ENCODE results near the gene FOXJ3. TPM values are rescaled to one million over a fixed set of nuclear protein-coding genes. Genes with fewer than 3 reads are reported as not detected.
"Not testable (repeated sequence)": the region's sequence is repeated elsewhere in the genome, so short reads cannot be mapped to it uniquely, and the experiment has no call there.

Gene FOXJ3
- total RNA-seq, 1 experiment from 2014 or later, result 33.8 TPM

DNA sequence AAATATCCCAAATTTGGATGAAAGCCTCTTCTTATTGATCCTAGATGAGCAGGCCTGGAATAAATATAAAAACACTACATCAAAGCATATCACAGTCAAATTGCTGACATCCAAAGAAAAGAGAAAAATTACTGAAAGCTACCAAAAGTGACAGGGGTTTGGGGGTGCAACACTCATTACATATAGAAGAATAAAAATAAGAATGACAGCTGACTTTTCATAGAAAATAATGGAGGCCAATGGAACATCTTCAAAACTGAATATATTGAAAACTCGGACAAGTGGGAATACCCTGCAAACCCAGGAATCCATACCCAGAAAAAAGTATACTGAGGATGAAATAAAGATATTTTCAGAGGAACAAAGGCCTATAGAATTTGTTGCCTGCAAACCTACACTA lies 84.0 kb downstream of the FOXJ3 start:
- DNase-seq (ENCODE audit: low read depth), result no peak

DNA sequence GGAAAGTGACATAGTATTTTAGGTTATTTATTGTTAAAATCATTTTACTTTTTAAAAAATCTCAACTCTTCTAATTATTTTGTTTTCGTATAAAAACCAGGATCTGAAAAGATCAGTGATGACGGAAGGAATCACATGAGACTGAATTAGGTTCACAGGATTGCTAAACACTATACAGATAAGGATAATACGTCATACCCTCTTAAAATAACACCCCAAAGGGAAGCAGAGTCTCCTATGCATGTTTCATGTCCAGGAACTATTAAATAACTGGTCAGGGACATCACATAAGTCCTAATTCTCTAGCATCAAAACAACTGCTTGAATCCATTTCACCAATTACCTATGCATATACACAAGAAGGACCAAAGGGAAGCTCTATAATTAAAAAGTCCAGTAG lies 84.9 kb downstream of the FOXJ3 start:
- DNase-seq (ENCODE audit: low read depth), result no peak

GRCh38 chr1:42240966-42241755 lies 93.9 kb downstream of the FOXJ3 start:
- DNase-seq (ENCODE audit: low read depth), result no peak

DNA sequence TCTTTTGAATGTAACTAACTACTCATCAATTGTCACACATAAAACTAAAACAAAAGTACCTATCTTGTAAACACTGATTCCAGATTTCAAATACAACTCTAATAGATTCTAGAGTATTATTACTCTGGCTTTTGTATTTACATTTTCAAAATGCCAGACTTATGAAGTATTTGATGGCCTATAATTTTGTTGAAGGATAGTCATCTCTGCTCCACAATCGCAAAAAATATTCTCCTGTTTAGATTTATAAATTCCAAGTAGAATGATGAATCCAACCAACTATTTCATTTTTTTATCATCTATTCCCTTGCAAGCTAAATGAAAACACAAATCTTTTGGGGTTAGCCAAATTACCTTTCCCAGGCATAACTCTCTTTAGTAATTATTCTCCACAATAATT lies 95.5 kb downstream of the FOXJ3 start:
- DNase-seq (ENCODE audit: low read depth), result no peak

DNA sequence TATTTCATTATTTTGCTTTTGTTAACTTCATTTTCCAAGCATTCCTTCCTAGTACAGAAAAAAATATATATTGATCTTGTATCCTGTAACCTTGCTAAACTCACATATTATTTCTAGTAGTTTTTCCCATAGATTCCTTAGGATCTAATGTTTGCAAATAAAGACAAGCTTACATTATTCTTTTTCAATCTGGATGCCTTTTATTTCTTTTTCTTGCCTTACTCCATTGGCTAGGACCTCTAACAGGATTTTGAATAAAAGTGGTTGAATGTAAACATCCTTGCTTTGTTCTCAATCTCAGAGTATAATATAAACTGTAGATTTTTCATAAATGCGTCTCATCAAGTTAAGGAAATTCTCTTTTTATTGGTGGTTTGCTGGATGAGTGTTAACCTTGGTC lies 96.0 kb downstream of the FOXJ3 start:
- no peak for DNase-seq (ENCODE audit: low read depth)

DNA sequence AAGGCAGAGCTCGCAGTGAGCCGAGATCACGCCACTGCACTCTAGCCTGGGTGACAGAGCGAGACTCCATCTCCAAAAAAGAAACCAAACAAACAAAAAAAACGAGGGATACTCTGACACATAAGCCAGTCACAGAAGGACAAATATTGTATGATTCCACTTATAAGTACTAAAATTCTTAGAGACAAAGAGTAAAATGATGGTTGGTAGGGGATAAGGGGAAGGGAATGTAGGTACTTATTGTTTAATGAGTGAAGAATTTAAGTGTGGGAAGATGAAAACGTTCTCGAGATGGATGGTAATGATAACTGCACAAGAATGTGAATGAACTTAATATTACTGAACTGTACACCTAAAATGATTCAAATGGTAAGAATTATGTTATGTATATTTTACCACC lies 103.8 kb downstream of the FOXJ3 start:
- DNase-seq (ENCODE audit: low read depth), result no peak

- no peak for DNase-seq (ENCODE audit: low read depth)
Measured at GRCh38 chr1:42228938-42229337, 106.1 kb downstream of the FOXJ3 start.

DNA sequence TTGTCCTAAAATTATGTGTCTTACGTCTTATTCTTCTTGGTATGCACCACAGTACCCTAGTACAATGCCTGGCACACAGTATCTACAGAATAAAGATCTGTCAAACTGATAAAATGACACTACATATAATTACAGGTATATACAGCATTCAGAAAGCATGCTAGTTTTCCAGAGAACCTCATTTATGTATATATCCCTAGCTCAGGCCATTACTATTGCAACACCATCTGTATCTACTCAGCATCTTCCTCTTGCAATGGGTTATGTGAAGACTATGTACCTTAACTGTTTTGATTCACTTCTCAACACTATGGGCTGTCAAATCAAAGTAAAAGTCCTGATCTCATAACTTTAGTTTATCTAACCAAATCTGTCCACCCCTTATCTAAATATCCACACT lies 112.0 kb downstream of the FOXJ3 start:
- DNase-seq (ENCODE audit: low read depth), result no peak

GRCh38 chr1:42221952-42222606 lies 113.0 kb downstream of the FOXJ3 start:
- peak; percentile 49 for DNase-seq (ENCODE audit: low read depth)

GRCh38 chr1:42221456-42221855 lies 113.6 kb downstream of the FOXJ3 start:
- DNase-seq (ENCODE audit: low read depth), result no peak

GRCh38 chr1:42219627-42220026 lies 115.4 kb downstream of the FOXJ3 start:
- no peak for DNase-seq (ENCODE audit: low read depth)

- DNase-seq (ENCODE audit: low read depth), result peak; percentile 51
Measured at GRCh38 chr1:42214447-42214871, 120.6 kb downstream of the FOXJ3 start.

DNA sequence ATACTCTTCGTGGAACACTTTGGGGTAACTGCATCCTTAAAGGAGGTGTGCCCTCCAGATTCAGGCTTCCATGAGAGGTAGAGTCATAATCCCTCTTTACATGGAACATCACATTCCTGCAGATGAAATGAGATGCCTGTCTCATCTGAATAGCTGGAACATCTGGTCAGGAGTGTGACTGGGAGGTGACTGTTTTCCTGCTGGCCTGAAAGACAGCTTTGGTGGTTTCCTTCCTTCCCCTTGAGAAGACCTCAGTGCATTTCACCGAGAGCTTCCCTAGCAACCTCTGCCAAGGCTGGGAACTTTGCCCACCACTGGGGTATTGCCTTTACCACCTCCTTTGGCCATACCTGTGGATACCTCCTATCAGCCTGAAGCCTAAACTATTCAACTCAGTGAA lies 123.8 kb downstream of the FOXJ3 start:
- DNase-seq (ENCODE audit: low read depth), result peak; percentile 13

DNA sequence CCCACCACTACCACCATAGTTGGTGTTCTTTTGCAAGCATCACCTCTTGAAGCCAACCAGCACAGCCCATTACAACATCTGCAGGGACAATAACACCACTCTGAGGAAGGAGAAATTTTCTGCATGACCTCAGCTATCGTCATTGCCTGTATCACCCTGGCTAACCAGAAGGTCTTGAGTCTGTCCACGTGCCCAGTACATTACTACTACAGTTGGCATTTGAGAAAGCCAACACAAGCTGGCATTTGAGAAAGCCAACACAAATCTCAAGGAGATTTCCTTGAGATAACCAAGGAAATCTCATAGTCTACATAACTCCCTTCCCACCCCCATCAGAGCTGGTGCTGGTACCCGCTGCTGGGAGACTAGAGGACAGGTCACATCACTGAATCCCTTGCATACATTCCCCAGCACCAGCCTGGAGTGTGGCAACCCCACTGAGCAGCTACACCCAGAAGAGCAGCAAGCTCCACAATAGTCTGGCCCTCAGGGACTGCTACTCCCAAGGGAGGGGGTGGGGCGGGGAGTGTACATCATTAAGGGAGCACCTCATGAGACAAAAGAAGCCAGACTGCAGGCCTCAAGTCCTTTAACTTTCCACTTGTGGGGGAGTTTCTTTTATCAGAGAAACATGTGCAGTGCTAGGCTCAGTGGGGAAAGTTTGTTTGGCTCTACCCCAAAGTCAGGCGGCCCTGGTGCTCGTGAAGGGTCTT lies 124.5 kb downstream of the FOXJ3 start:
- peak; percentile 7 for DNase-seq (ENCODE audit: low read depth)

DNA sequence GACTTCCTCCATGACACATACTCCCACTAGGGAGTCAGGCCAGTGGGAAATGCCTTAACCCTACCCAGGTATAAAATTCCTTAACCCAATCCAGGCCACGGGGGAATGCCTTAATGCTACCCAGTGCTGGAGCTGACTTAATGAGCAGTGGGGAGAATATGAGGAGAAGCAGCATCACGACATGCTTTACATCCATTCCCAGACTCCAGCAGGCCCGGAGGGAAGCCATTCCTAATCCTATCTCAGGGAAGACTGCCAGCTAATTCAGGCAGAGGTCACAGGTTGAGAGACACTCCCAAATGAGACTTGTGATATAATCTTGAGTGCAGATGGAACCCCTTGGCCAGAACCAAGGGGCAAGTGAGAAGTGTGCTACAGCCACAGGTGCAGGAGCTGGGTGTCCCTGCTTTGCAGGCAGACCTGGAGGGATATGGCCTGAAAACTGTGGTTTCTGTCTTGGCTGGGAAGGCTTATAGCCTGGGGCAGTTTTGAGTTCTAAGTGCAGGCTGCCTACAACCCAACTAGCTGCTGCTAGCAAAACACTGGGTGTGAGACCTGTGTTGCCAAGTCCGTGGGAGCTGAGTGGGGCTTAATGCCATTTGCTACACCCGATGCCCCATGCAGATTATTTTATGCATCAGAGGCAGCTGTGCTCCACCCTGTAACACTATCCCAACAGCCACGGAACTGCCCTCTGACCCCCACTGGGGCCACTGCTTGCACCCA lies 125.3 kb downstream of the FOXJ3 start:
- DNase-seq (ENCODE audit: low read depth), result no peak

DNA sequence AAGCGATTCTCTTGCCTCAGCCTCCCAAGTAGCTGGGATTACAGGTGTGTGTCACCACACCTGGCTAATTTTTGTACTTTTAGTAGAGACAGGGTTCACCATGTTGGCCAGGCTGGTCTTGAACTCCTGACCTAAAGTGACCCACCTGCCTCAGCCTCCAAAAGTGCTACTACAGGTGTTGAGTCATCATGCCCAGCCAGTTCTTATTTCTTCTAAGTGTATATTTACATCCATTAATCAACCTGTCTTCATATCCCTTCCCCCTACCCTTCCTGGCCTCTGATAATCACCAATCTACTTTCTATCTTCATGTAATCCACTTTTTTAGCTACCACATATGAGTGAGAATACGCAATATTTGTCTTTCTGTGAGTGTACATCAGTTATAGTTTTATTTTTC lies 128.1 kb downstream of the FOXJ3 start:
- DNase-seq (ENCODE audit: low read depth), result not testable (repeated sequence)

DNA sequence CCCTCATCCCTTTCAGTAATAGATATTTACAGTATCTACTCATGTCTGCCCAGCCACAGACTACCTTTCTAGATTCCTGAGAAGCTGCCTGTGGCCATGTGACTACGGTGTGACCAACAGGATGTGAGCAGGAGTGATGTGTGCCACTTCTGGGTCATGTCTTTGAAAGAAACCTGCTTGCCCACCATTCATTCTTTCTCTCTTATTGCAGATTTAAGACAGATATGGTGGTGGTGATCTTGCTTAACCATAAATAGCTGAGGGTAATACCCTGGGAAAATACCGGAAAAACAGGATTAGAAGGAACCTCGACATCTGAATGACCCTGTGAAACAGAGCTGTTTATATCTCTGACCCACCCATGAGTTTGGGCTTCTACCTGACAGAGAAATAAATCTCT lies 128.9 kb downstream of the FOXJ3 start:
- DNase-seq (ENCODE audit: low read depth), result peak; percentile 12

- no peak for DNase-seq (ENCODE audit: low read depth)
Measured at GRCh38 chr1:42201986-42202385, 133.0 kb downstream of the FOXJ3 start.

GRCh38 chr1:42198251-42198650 lies 136.8 kb downstream of the FOXJ3 start:
- no peak for DNase-seq (ENCODE audit: low read depth)

GRCh38 chr1:42195841-42196240 lies 139.2 kb downstream of the FOXJ3 start:
- DNase-seq (ENCODE audit: low read depth), result no peak

DNA sequence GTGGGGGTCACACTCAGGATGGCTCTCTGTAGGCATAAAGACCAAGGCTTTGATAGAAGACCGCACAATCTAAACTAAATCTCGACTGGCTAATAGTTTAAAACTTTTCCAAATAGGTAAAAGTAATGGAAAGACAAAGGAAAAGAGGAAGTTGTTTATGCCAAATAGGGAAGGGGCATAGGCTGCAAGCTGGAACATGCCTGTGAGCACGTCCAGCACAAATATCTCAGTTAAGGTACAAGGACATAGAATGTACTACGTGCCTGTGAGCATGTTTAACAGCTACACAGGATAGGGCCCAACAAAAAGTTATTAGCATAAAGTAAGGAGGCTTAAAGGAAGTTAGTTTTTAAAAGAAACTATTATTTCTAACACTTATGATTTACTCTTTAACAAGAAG lies 142.9 kb downstream of the FOXJ3 start:
- no peak for DNase-seq (ENCODE audit: low read depth)

GRCh38 chr1:42191319-42191718 lies 143.7 kb downstream of the FOXJ3 start:
- no peak for DNase-seq (ENCODE audit: low read depth)
